ENCODE results near the gene STXBP5.
"Not testable (repeated sequence)": the region's sequence is repeated elsewhere in the genome, so short reads cannot be mapped to it uniquely, and the experiment has no call there.

Gene STXBP5

GRCh38 chr6:147251072-147251471, 46.9 kb downstream of the STXBP5 start:
- no peak for DNase-seq

DNA sequence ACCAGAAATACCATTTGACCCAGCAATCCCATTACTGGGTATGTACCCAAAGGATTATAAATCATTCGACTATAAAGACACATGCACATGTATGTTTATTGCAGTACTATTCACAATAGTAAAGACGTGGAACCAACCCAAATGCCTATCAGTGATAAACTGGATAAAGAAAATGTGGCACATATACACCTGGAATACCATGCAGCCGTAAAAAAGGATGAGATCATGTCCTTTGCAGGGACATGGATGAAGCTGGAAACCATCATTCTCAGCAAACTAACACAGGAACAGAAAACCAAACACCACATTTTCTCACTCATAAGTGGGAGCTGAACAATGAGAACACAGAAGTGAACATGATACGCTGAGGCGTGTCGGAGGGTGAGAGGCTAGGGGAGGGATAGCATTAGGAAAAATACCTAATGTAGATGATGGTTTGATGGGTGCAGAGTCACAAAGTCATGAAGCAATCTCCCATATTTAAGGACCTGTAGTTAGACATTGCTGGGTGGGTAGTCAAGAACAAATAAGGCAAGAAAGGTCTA, 50.8 kb downstream of the STXBP5 start:
- DNase-seq: not testable (repeated sequence)

DNA sequence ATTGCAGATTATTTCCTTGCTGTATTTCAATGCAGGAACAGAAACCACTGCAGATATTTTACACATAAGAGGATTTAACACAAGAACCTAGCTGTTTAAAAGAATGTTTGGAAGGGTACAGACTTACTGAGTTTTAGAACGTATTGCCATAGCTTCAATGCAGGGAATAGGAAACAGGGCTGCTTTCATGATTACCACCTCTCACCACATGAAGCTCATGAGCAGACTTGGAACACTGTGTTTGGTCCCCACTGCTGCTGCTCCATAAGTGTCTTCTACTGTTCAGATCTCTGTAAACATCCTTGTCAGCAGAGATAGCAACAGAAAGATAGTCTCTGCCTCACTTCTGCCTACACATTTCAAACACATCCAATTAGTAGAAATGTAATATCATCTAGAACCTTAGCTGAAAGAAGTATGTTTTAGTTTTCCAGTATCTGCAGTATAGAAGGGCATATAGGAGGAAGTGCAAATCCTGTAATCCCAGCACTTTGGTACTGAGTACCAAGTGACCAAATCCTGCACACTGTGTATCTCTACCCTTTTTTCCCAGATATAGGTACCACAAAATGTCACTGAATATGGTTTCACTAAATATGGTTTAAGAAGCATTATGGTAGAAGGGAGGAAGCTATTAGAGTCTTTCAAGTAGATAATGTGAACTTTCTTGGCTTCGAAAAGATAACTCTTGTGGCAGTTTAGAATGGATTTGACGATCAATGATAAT, 51.9 kb downstream of the STXBP5 start:
- DNase-seq: no peak

- no peak for DNase-seq
Measured at GRCh38 chr6:147257760-147258159, 53.5 kb downstream of the STXBP5 start.

DNA sequence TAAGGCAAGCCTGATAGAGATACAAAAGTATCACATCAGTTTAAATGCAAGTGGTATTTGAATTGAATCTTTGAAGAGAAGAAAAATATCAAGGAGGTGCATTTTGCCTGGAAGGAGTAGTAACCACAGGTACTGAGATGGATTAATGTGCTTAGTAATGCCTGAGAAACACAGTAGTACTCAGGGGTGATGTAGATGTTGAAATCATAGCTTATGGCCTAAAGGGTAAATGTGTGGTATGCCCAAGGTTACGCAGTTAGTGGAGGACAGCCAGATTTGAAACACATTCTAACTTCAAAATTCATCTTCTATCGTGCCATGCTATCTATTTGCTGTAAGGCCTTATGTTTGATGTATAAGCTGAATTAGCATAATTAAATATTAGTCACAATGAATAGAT, 55.9 kb downstream of the STXBP5 start:
- DNase-seq: no peak

- no peak for DNase-seq
Measured at GRCh38 chr6:147262946-147263345, 58.7 kb downstream of the STXBP5 start.

DNA sequence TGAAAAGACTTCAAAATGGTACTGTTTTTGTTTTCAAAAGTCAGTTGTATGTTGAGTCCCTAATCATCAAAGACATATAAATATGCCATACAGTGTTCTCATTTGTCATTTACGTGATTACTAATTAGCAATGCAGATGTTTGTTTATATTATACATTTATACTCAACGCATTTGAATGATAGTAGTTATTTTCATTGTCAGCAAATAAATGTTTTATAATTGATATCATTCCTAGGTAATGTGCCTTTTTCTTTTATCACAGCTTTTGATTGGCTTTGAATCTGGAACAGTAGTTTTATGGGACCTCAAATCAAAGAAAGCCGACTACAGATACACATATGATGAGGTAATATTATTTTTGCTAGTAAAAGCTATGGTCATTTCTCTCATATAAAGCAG, 62.6 kb downstream of the STXBP5 start:
- no peak for DNase-seq

DNA sequence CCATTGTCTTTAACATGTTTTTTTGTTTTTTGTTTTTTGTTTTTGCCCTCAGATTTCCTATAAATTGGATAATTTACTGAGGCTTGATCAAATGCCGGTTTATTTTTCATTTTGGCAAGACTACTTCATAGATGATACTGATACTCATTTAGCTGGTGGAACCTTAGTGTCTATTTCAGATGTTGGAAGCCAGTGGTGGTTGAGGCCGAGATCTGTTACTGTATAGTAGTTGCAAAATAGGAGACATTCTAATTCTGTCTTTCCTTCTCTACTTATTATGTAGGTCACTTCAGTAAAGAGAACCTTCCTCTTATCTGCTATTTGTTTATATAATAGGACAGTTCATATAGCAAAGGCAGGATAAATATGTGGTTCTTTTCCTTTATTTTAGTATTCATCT, 63.4 kb downstream of the STXBP5 start:
- no peak for DNase-seq

- DNase-seq: no peak
Measured at GRCh38 chr6:147268254-147268653, 64.0 kb downstream of the STXBP5 start.

GRCh38 chr6:147274012-147274411, 69.8 kb downstream of the STXBP5 start:
- DNase-seq: no peak

GRCh38 chr6:147274776-147275175, 70.6 kb downstream of the STXBP5 start:
- DNase-seq: no peak

DNA sequence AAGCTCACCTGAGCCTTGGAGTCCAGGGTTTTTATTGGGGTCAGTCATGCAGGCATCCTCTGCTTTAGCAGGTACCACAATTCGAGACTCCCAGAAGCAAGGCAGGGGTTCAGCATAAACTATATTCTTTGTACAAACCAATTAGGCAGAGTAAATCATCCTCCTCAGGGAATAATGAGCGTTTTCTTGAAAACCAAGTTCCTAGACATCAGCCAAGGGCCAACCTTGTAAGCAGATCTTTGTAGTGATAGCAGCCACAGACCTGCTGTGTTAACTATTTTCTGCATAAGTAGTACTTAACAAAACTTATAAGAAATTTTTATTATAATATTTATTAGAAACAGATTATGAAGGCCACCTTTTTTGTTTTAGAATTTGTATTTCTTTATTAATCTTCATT, 74.7 kb downstream of the STXBP5 start:
- no peak for DNase-seq

- DNase-seq: no peak
Measured at GRCh38 chr6:147279427-147279826, 75.2 kb downstream of the STXBP5 start.

- DNase-seq: no peak
Measured at GRCh38 chr6:147281895-147282565, 77.8 kb downstream of the STXBP5 start.

DNA sequence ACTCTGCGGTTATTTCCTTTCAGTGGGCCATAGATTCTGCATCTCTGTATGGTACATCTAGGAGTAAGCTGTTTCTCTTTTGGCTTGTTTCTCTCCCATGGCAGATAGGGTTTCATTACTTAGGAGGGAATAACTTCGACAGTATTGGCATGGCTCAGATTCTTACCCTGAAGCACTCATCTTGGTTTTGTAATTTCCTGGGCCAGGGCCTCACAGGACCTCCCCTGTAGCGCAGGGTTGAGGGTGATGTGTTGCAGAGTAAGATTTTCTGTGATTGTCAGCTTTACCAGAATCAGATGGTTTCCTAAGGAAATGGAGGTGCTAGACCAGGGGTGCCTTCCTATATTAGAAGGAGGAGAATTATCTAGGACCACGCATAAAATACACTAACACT, 78.3 kb downstream of the STXBP5 start:
- peak; percentile 7 for DNase-seq

DNA sequence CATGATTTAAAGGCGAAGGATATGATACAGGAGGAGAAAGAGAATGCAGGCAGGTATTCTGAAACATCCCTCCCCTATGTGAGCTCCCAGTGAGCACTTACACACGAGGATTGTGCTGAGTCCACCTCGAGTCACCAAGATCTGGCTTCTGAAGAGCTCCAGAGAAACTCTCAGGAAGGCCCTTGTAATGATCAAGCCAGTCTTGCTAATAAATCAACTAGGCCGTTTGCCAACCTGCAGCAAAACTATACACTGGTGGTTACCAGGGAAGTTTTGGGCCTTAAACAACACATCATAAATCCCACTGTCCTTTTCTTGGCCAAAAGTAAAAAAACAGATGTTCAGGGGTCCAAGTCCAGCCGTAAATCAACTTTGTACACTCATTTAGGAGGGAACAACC, 79.2 kb downstream of the STXBP5 start:
- peak; percentile 8 for DNase-seq

GRCh38 chr6:147285087-147285855, 81.1 kb downstream of the STXBP5 start:
- no peak for DNase-seq

GRCh38 chr6:147287869-147288271, 83.7 kb downstream of the STXBP5 start:
- DNase-seq: no peak

DNA sequence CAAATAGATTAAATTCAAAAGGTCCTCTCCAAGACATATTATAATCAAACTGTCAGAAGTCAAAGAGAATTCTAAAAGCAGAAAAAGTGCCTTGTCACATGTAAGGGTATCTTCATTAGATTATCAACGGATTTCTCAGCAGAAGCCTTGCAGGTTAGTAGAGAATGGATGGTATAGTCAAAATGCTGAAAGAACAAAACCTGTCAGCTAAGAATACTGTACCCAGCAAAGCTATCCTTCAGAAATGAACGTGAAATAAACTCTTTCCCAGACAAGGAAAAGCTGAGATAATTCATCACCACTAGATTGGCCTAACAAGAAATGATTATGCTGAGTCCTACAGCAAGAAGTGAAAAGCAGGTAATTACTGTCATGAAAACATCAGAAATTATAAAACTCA, 92.9 kb downstream of the STXBP5 start:
- DNase-seq: no peak

GRCh38 chr6:147297663-147298316, 93.6 kb downstream of the STXBP5 start:
- DNase-seq: no peak

GRCh38 chr6:147298461-147298860, 94.2 kb downstream of the STXBP5 start:
- no peak for DNase-seq

GRCh38 chr6:147299035-147299434, 94.8 kb downstream of the STXBP5 start:
- DNase-seq: no peak

- DNase-seq: no peak
Measured at GRCh38 chr6:147301070-147301469, 96.9 kb downstream of the STXBP5 start.
